Mammary microvascular endothelial cell (primary cell): ENCODE measurements around the gene SSU72. TPM values are rescaled to one million over a fixed set of nuclear protein-coding genes. Genes with fewer than 3 reads are reported as not detected.

ENCODE experiments used
- total RNA-seq: library from RNA; depleted of rRNA; stranded (reverse); fragments of >200 nt; gene quantifications from 2 replicates; pipeline ENCODE4 v1.2.3, GENCODE V29; 2015

The SSU72 gene
- 111 and 116 TPM in 2 replicates for total RNA-seq

DNA sequence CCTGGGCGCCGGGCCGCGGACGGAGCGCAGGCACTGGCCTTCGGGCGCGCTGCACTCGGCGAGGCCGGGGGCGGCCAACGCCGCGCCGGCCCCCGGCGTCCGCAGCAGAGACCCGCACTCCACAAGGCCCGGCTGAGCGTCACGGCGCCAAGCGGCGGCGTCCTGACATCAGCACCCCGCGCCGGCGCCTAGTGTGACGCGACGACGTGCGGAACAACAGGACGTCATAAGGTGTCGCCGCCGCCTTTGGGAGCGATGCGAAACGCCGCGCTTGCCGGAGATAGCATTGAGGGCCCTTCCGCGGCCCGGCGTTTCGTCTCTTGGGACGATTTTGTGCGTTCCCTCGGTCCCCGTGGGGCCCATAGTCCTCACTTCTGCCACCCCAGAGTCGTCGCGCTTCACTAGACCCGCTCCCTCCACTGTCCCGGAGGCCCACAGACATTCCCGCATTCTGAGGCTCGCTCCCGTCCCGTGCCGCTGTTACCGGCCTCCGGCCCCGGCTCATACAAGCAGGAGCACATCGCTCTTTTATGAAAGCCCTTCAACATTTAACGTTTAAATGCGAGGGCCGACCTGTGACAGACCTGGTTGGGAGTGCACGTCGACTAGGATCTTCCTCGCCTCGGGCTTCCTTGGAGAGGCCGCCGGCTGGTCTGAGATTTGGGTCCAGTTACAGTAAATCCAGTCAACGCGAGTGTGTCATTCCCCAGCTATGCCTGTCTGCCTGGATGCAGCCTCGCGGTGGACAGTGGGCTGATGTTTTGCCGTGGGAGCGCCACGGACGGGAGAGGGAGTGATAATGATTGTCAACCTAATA lies at the start of gene SSU72:
Gene SSU72 (minus strand): TSS at position 143 of the 817 bp plus-strand sequence. CDS start 306 bp downstream, outside the sequence.

DNA sequence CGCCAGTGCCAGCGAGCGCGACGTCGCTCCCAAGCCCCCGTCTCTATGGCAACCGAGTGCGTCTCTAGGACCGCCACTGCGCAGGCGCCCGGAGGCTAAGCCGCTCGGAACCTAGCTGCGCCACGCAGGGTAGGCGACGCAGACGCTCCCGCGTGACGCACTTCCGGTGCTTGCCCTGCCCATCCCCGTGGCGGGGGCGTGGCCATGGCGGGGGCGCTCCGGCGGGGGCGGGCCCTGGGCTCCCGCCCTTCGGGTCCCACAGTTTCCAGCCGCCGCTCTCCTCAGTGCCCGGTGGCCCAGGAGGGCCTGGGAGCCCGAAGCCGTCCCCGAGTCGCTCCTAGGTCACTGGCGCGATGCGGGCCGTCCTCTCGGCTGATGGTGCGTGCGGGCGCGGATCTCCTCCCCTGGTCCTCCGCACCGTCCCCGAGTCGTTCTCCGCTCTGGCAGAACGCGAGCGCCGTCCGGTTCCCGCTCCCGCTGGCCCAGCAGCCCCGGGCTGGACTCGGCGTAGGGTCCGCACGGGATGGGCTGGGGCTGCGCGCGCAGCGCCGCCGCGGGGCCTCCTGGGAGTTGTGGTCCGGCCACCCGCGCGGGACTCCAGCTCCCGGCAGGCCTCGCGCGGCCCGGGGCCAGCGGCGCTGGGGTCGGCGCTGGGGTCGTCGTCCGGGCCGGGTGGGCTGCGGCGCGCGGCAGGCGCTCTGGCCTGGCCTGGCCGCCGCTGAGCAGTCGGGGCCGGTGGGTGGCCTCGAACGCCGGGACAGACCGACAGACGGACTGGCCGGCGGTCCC lies 40.8 kb upstream of the SSU72 start, which contains the start of gene MIB2:
Gene MIB2 (plus strand): TSS at position 245 of the 789 bp plus-strand sequence. CDS start 7,953 bp downstream, outside the sequence.

DNA sequence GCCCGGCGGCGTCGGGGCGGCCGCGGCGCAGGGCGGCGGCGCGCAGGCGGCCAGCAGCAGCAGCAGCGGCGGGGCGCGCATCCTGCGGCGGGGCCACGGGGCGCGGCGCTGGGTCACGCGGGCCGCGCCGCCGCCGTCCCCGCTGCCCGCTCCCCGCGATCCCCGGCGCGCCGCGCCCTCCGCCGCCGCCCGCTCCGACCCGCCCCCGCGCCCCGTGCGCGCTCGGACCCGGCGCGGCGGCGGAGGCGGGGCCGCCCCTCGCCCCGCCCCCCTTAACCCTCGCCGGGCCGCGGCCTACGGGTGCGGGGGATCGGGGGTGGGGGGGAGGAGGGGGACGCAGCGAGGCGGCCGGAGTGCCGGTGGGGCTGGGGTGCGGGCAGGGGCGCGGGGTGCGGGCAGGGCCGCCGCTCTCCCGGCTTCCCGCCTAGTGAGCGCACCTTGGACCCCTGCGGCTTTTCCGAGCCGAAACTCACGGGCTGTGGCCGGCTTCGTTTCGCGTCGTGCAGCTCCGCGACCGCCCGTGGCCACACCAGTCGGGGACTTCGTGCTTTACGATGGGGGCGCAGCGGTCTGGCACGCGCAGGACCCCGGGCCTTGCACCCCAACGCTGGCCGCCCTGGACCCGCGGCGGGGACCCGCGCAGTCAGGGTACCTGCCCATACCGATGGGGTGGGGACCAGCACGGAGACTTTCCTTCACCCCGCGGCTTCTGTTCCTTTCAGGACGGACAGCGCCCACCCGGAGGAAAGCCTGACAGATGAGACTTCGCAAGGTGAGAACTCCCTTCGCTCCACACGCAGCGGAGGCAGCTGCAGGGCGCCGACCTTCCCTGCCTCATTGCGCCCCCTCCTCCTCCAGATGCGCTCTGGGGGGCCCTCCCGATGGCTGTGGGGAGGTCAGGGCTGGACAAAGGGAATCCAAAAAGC lies 25.5 kb upstream of the SSU72 start, which contains the start of gene FNDC10:
Gene FNDC10 (minus strand): TSS at position 201 of the 926 bp plus-strand sequence. CDS start 120 bp downstream, at position 81.

DNA sequence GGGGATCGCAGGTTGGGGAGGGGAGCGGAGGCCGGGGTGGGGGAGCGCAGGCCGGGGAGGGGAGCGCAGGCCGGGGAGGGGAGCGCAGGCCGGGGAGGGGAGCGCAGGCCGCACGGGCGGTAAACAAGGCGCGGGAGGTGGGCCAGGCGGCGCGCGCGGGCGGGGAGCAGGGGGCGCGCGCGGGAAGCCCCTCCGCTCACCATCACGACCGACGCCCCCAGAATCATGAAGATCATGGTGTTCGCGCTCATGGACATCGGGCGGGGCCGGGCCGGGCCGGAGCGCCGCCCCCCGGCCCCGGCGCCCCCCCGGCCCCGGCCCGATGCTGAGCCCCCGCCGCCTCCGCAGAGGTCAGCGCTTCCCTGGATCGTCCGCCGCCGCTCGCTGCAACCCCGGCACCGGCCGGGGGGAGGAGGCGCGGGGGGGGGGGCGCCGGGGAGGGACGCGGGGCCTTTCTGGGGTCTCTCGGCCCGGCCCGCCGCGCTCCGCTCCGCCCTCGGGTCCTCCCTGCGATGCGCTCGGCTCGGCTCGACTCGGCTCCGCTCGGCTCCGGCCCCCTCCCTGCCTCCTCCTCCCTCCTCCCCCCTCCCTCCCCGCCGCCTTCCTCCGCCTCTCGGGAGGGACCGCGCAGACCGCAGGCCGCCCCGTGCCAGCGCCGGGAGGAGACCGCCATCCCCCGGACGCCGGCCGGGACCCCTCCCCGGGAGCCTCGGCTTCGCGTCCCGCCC lies 34.4 kb downstream of the SSU72 start, which contains the start of gene TMEM240:
Gene TMEM240 (minus strand): TSS at position 535 of the 728 bp plus-strand sequence. CDS start 278 bp downstream, at position 257.

DNA sequence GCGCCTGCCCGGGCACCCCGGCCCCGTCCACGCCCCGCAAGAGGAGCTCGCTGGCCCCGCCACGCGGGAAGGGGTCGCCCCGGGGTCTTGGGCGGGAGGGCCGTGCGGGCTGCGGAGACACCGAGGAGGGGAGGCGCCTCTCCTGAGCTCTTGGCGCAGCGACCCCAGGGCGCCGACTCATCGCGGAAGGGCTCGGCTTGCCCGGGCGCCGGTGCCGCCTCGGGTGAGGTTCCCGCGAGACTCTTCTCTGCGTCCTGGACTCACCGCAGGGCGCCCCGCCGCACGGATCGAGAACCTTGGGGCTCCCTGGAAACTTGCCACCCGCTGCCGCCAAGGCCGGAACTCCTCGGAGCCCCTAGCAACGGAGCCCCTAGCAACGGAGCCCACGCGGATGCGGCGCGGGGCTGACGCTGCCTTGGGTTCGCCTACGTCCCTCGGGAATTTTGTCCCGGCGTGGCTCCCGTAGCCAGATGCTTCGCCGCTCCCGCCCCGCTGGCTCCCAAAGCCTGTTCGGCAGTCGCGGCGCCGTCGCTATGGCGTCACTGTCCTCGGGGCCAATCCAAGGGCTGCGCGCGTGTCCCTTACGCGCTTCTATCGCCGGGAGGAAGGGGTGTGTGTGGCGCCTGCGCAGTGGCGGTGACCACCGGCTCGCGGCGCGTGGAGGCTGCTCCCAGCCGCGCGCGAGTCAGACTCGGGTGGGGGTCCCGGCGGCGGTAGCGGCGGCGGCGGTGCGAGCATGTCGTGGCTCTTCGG lies 63.0 kb downstream of the SSU72 start, which contains the start of gene ATAD3A:
Gene ATAD3A (plus strand): TSS at position 630 of the 753 bp plus-strand sequence. CDS start 107 bp downstream, at position 737.

Other genes starting within 250 kb of the SSU72 start
- gene TAS1R3, start 243.6 kb downstream of the SSU72 start, total RNA-seq = not detected in 2 replicates
- 41.1 and 41.3 TPM in 2 replicates for gene DVL1, start 225.4 kb downstream of the SSU72 start, total RNA-seq
- 0.20 and 0.34 TPM in 2 replicates for gene MXRA8, start 216.3 kb downstream of the SSU72 start, total RNA-seq
- 180 and 195 TPM in 2 replicates for gene AURKAIP1, start 199.7 kb downstream of the SSU72 start, total RNA-seq
- gene CCNL2, start 175.5 kb downstream of the SSU72 start, total RNA-seq = 40.4 and 46.4 TPM in 2 replicates
- 204 and 208 TPM in 2 replicates for gene MRPL20, start 167.6 kb downstream of the SSU72 start, total RNA-seq
- gene ANKRD65, start 153.6 kb downstream of the SSU72 start, total RNA-seq = 0.47 and 0.64 TPM in 2 replicates
- gene VWA1, start 139.2 kb downstream of the SSU72 start, total RNA-seq = 45.7 and 49.0 TPM in 2 replicates
- 0.07 TPM in 1 of 2 replicates, not detected in the other for gene ATAD3C, start 125.2 kb downstream of the SSU72 start, total RNA-seq
- gene ATAD3B, start 103.1 kb downstream of the SSU72 start, total RNA-seq = 40.2 and 43.1 TPM in 2 replicates
- gene ATAD3A, start 62.7 kb downstream of the SSU72 start, total RNA-seq = 50.7 and 56.6 TPM in 2 replicates
- gene TMEM240, start 34.2 kb downstream of the SSU72 start, total RNA-seq = 0.69 and 1.7 TPM in 2 replicates
- gene FNDC10, start 25.3 kb upstream of the SSU72 start, total RNA-seq = 2.1 and 3.1 TPM in 2 replicates
- 15.9 and 17.7 TPM in 2 replicates for gene MIB2, start 40.6 kb upstream of the SSU72 start, total RNA-seq
- 0.49 and 2.4 TPM in 2 replicates for gene MMP23B, start 57.3 kb upstream of the SSU72 start, total RNA-seq
- 13.1 and 13.5 TPM in 2 replicates for gene CDK11B, start 84.1 kb upstream of the SSU72 start, total RNA-seq
- gene SLC35E2B, start 117.9 kb upstream of the SSU72 start, total RNA-seq = 17.1 and 19.7 TPM in 2 replicates
- 6.4 and 11.1 TPM in 2 replicates for gene CDK11A, start 149.5 kb upstream of the SSU72 start, total RNA-seq
- gene NADK, start 203.6 kb upstream of the SSU72 start, total RNA-seq = 56.0 and 60.1 TPM in 2 replicates